HFFc6 (cell line): ENCODE results near the gene CASP6. TPM values are rescaled to one million over a fixed set of nuclear protein-coding genes. Genes with fewer than 3 reads are reported as not detected.

Experiments used
- DNase-seq: peaks from one replicate; pipeline ENCODE4 v3.0.0-alpha.2; 2018
- H3K27ac Mint-ChIP-seq: 2 replicates; pipeline ENCODE4 v1.8.0; 2020; ENCODE audit warnings: mild to moderate bottlenecking, mixed read lengths
- H3K27me3 Mint-ChIP-seq: 2 replicates; pipeline ENCODE4 v1.8.0; 2021; ENCODE audit warnings: mild to moderate bottlenecking, moderate library complexity, mixed read lengths; ENCODE audit not compliant: insufficient read depth
- H3K36me3 Mint-ChIP-seq: 2 replicates; pipeline ENCODE4 v1.8.0; 2021; ENCODE audit warnings: low read depth, mixed read lengths
- H3K4me1 Mint-ChIP-seq: 2 replicates; pipeline ENCODE4 v1.8.0; 2020; ENCODE audit warnings: low read depth, mixed read lengths
- H3K4me3 Mint-ChIP-seq: 2 replicates; pipeline ENCODE4 v1.8.0; 2020; ENCODE audit warnings: mild to moderate bottlenecking, moderate library complexity, mixed read lengths
- H3K9me3 Mint-ChIP-seq: 2 replicates; pipeline ENCODE4 v1.8.0; 2020; ENCODE audit warnings: mild to moderate bottlenecking, mixed read lengths
- CTCF ChIP-seq: fragments of 200-600 bp; sonication (generic); IDR thresholded peaks from 2 replicates; pipeline ENCODE4 v1.5.0; 2021; ENCODE audit warnings: antibody characterized with exemption, mild to moderate bottlenecking
- total RNA-seq, 6 experiments: library from RNA; stranded (reverse); fragmentation: NEBNext Ultra II Directional; extraction: Animal tissue kit (Norgen Biotek cat#: 25700); gene quantifications; 2 replicates in 1 of 6; 3 replicates in 5 of 6; pipeline ENCODE4 v1.2.3, GENCODE V29; 2021

Gene CASP6
- total RNA-seq, 6 experiments from 2014 or later: 14.2 to 19.9 (median 16.3) TPM

GRCh38 chr4:109748114-109748513 is 44.9 kb upstream of the CASP6 start:
- H3K9me3 Mint-ChIP-seq: no peaks in the 10 kb centered on the region

GRCh38 chr4:109746728-109747127 is 43.5 kb upstream of the CASP6 start:
- no peak overlapping the region for H3K4me3 Mint-ChIP-seq
- no peak overlapping the region for H3K27ac Mint-ChIP-seq
- peaks cover 14% of the 10 kb centered on the region for H3K27me3 Mint-ChIP-seq
- no peak for TF ChIP-seq CTCF
- DNase-seq: no peak
- H3K9me3 Mint-ChIP-seq: no peaks in the 10 kb centered on the region
- no peaks in the 10 kb centered on the region for H3K4me1 Mint-ChIP-seq
- no peaks in the 10 kb centered on the region for H3K36me3 Mint-ChIP-seq

More at GRCh38 chr4:109748114-109748513, 44.9 kb upstream of the CASP6 start:
- Mint-ChIP-seq H3K4me3 (no peak overlapping the region), H3K27ac (no peak overlapping the region), H3K27me3 (peaks cover 9% of the 10 kb centered on the region), H3K36me3 (no peaks in the 10 kb centered on the region), H3K4me1 (no peaks in the 10 kb centered on the region)
- no peak for DNase-seq
- TF ChIP-seq CTCF: no peak

GRCh38 chr4:109745830-109746229 is 42.6 kb upstream of the CASP6 start:
- H3K4me1 Mint-ChIP-seq: no peaks in the 10 kb centered on the region
- no peak overlapping the region for H3K4me3 Mint-ChIP-seq

GRCh38 chr4:109739547-109739946 is 36.3 kb upstream of the CASP6 start:
- Mint-ChIP-seq H3K4me3 (no peak overlapping the region), H3K4me1 (peaks cover 23% of the 10 kb centered on the region), H3K27me3 (peaks cover 7% of the 10 kb centered on the region), H3K9me3 (no peaks in the 10 kb centered on the region), H3K27ac (no peak overlapping the region), H3K36me3 (no peaks in the 10 kb centered on the region)
- DNase-seq: peak; percentile 22
- TF ChIP-seq CTCF: no peak

More at GRCh38 chr4:109745830-109746229, 42.6 kb upstream of the CASP6 start:
- Mint-ChIP-seq H3K27me3 (peaks cover 14% of the 10 kb centered on the region), H3K9me3 (no peaks in the 10 kb centered on the region), H3K36me3 (no peaks in the 10 kb centered on the region), H3K27ac (no peak overlapping the region)
- no peak for TF ChIP-seq CTCF
- no peak for DNase-seq

DNA sequence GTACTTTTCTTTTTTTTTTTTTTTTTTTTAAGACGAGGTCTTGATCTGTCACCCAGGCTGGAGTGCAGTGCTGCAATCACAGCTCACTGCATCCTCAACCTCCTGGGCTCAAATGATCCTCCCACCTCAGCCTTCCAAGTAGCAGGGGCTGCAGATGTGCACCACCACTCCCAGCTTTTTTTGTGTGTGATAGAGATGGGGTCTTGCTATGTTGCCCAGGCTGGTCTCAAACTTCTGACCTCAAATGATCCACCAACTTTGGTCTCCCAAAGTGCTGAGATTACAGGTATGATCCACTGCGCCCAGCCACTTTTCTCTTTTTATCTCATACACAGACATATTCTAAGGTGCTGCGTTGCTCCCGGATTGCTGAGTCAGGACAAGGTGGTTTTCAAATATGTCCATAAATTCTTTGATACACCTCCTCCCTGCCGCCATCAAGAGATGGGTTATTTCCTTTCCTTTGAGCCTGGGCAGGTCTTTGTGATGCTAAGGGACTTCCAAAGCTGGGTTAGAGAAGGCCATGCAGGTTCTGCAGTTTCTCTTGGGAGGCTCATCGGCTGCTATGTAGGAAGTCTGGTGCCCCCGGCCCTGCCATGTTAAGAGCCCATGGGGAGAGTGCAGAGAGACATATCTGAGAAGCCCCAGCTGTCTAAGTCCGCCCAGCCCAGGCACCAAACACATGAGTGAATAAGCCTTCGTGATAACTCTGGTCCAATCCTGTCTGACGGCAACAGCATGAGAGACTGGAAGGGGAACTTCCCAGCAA is 35.0 kb upstream of the CASP6 start:
- Mint-ChIP-seq H3K27me3 (peaks cover 7% of the 10 kb centered on the region), H3K27ac (no peak overlapping the region), H3K4me3 (no peak overlapping the region), H3K9me3 (no peaks in the 10 kb centered on the region), H3K4me1 (peaks cover 23% of the 10 kb centered on the region), H3K36me3 (no peaks in the 10 kb centered on the region)
- no peak for TF ChIP-seq CTCF
- no peak for DNase-seq
